KOPT-K1 (cell line): Measurements from ENCODE around the gene ECEL1.
"Not testable (repeated sequence)": the region's sequence is repeated elsewhere in the genome, so short reads cannot be mapped to it uniquely, and the experiment has no call there.

ENCODE experiments used
- H3K27ac ChIP-seq: fragments of 200-600 bp; sonication (generic); 2 replicates; pipeline ENCODE4 v1.5.1; 2016; ENCODE audit warnings: antibody characterized with exemption, mild to moderate bottlenecking, low read depth, low read length; ENCODE audit not compliant: poor library complexity, severe bottlenecking
- H3K36me3 ChIP-seq: fragments of 200-600 bp; sonication (generic); 2 replicates; pipeline ENCODE4 v1.5.1; 2017; ENCODE audit warnings: antibody characterized with exemption, mild to moderate bottlenecking, low read length, moderate library complexity; ENCODE audit not compliant: insufficient read depth
- H3K9me3 ChIP-seq: fragments of 200-600 bp; sonication (generic); 2 replicates; pipeline ENCODE4 v1.5.1; 2017; ENCODE audit warnings: antibody characterized with exemption, low read length, mild to moderate bottlenecking; ENCODE audit not compliant: insufficient read depth, poor library complexity, severe bottlenecking

Gene ECEL1

DNA sequence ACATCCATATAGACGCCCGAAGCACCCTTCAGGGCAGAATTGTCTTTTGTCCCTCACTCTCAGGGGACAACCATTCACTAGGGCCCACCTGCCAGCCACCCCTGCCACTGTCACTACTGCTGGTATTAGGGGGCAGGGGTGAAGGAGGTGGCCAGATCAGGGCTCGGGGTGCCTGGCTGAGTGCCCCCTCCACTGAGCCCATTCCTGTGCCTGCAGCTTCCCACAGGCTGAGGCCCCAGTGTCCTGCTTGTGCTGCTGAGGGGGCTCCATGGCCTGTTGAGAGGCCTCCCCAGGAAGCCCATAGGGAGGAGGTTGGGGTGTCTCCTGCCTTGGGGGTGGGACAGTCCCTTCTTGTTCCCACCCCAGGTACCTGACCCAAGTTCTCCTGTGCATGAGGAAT is 36.0 kb downstream of the ECEL1 start:
- H3K9me3 ChIP-seq, H3K27ac ChIP-seq, H3K36me3 ChIP-seq: not testable (repeated sequence)

GRCh38 chr2:232449964-232450363 is 37.7 kb downstream of the ECEL1 start:
- Histone ChIP-seq H3K36me3 (no peaks in the 10 kb centered on the region), H3K27ac (no peak overlapping the region), H3K9me3 (no peaks in the 10 kb centered on the region)

DNA sequence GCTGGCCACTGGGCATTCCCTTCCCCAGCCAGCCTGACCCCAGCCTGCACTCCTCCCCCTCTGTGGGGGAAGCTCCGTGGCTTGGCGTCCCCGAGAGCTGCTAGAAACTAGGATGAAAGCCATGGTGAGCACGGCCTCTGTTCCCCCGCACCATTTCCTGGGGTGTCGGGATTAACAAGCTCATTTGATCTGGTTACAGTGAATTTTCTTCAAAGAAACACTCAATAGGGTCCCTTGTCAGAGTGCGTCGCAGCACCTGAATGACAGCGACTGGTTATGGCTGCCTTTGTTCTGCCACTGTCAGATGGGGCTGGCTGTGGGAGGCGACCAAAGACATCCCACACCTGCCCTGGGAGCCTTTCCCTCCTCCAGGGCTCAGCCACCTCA is 39.3 kb downstream of the ECEL1 start:
- Histone ChIP-seq H3K27ac (no peak overlapping the region), H3K9me3 (no peaks in the 10 kb centered on the region), H3K36me3 (no peaks in the 10 kb centered on the region)

DNA sequence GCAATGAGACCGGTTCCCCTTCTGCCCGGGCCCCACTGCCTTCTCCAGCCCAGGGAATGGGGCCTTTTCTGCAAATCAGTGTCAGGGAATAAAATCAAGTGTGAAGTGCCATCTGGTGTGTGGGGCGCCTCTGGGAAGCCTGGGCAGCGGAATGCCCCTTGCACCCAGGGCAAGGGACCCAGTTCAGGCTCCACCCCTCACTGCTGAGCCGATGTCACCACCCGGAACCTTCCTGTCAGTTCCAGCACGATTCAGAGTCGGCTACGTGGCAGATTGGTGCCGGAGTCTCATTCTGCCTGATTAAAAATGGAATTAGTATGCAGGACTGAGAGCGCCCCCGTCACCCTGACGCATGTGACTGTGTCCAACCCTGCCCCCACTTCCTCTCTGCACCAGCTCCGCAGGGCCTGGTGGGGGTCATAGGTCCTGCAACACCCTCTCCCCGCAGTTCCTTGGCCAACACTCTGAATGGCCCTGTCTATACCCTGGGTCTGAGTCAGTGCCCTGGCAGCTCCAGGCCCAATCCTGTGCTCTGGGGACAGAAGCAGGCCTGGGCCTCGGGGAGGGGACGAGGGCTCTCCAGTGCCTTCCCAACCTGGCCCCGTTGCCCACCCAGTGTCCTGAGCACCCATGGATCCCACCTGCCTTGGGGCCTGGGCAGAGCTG is 39.9 kb downstream of the ECEL1 start:
- no peaks in the 10 kb centered on the region for H3K9me3 ChIP-seq
- no peak overlapping the region for H3K27ac ChIP-seq
- no peaks in the 10 kb centered on the region for H3K36me3 ChIP-seq

DNA sequence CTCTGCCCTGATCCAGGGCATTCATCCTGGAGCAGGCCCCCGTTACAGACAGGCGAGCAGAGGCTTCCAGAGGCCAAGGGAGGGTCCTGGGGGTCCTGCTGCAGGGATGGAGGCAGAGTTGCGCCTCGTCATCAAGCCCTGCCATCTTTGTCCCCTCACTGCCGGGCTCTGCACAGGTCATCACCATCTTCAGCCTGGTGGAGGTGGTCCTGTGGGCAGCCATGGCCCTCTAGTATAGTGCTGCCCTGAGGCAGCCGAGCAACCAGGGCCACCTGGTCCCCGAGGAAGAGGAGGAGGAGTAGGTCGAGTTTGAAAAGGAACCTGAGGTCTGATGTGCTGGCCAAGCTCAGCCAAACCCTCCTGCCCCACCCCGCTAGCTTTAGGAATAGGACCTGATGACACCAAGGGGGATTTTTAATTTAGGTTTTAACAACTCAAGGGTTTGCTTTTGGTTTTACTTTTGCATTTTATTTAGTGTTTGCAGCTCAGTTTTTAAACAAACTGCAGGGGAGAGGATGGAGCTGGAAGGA is 40.5 kb downstream of the ECEL1 start:
- Histone ChIP-seq H3K9me3 (no peaks in the 10 kb centered on the region), H3K36me3 (no peaks in the 10 kb centered on the region), H3K27ac (no peak overlapping the region)

DNA sequence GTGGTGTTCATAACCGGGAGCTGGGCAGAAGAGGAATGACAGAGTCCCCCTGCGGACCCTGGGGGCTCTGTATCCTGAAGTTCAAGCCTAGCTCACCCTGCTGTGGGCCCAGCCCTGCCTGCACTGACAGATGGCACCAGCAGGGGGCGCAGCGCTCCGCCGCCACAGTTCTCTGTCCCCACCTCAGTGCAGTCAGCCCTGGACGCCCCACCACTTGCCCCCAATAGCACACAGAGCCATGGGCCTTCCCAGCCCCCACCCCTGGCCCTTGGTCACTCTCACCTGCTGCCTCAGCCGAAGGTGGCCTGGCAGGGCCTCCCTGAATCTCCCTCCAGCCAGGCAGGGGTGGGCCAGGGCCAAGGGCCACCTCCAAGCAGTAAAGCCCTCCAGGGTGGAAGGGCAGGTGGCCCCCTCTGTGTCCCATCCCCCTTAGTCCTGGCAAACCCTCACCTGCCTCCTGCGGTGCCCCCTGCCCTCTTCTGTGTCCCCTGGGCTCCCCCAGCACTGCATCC is 41.3 kb downstream of the ECEL1 start:
- not testable (repeated sequence) for H3K36me3 ChIP-seq, H3K9me3 ChIP-seq, H3K27ac ChIP-seq

DNA sequence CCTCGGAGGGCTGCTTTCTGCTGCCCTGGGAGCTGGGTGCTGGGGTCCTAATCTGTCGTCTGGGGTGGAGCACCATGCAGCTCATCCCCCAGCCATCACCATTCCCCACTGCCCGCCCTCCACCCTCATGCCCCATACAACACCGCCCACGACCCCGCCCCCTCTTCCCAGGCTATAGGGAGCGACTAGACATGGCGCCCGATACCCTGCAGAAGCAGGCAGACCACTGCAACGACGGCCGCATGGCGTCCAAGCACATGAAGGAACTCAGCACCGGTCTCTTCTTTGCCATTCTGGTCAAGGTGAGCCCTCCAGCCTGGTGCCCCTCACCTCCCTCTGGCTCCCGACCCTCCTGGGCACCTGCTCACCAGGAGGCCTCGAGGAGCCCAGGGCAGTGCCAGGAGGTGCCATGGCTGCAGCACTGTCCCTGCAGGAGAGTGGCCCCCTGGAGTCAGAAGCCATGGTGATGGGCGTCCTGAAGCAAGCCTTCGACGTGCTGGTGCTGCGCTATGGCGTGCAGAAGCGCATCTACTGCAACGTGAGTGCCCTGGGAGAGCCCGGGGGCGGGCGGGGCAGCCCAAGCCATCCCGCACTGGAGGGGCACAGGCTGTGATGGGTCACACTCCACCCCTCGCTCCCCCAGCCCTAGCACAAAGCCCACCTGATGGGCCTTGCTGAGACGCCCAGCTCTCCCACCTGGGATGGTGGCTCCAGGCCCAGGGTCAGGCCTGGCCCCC is 42.3 kb downstream of the ECEL1 start:
- H3K9me3 ChIP-seq, H3K27ac ChIP-seq, H3K36me3 ChIP-seq: not testable (repeated sequence)

DNA sequence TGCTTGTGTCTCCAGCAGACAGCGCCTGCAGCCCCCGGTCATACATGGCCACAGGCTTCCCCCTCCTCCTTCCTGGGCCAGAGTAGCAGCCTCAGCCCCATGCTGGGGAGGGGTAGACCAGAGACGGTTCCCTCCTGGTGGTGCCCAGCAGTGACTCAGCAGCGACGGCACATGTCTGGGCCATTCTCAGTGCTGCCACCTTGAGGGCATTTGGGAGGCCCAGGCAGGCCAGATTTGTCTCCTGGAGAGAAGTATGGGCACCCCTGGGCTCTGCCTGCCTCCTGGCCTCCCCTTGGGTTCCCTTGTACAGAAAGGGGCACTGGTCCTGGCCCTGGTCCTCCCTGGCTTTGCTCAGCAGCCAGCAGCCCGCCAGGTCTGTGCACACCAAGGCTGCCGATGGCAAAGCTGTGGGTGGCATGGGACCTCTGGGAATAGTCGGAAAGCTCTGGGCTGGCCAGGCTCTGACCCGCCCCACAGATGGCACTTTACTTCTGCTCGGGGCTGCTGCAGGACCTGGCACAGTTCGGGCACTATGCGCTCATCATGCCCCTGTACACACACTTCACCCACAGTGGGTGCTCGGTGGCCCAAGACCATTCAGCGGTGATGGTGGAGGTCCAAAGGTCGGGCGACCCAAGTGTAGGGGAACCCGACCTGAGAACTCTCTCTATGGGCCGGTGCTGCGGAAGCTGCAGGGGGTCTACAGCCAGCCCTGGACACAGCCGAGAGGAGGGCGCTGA is 43.1 kb downstream of the ECEL1 start:
- no peaks in the 10 kb centered on the region for H3K9me3 ChIP-seq
- H3K36me3 ChIP-seq, result no peaks in the 10 kb centered on the region
- no peak overlapping the region for H3K27ac ChIP-seq

DNA sequence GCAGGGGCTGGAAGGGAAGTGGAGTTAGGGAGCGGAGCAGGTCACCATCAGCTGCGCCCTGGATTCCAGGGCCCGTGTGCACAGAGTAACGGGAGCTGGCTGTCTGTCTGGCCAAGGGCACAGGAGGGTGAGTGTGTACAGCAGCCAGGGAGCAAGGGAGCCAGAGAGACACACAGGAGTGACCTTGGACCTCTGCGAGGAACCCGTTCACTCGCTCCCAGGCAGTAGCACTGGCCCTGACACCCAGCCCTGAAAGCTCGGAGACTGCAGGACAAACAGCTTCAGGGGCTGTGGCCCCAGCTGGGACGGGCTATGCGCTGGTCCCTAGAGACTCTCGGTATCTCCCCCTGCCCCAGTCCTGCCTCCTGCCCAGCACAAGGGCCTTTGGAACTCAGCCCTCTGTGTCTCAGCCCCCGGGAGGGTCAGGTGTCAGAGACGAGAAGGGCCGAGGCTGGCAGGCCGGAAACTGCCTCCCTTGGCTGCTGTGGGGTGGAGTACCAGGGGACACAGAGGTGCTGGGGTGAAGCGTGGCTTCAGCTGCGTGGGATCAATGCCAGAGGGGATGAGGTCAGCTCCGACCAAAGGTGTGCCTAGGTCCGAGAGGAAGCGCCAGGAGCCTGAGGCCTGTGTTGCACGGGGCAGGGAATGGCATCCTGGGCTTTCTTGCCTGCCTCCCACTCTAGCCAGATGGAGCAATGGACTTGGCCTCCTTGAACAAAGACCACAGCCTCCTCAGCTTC is 43.8 kb downstream of the ECEL1 start:
- H3K27ac ChIP-seq, H3K9me3 ChIP-seq, H3K36me3 ChIP-seq: not testable (repeated sequence)

- H3K36me3 ChIP-seq, H3K9me3 ChIP-seq, H3K27ac ChIP-seq: not testable (repeated sequence)
These were observed 44.6 kb downstream of the ECEL1 start for GRCh38 chr2:232443047-232443446.

DNA sequence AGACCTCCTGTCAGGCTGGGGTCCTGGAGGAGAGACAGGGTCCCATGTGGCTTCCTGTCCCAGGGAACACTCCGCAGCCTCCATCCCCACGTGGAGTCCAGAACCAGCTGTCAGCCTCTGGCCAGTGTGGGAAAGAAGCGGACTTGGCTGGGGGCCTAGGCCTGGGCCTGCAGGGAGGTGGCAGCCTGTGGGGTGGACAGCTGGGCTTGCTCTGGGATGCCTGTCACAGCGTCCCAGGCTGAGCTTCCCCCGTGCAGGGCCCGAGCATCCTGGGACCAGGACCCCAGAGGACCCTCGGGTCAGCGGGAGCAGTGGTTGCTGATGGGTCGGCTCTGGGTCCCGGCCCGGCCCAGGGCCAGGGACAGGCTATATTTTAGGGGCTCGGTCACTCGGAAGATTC is 45.2 kb downstream of the ECEL1 start:
- not testable (repeated sequence) for H3K27ac ChIP-seq, H3K9me3 ChIP-seq, H3K36me3 ChIP-seq

DNA sequence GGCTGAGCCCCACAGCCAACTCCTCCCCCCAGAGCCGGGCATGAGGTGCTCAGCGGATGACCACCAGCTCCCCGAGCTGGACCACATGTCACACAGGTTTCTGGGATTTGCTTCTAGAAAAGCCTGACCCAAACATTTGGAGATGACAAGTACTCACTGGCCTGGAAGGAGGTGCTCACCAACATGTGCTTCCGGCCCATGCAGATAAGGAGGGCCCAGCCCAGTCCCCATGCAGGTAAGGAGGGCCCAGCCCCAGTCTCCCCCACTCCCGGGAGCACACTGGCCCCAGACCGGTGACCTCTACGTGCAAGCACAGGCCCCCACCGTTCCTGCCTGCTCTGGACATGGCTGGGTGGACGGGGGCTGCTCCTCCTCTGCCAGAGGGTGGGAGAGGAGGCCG is 45.7 kb downstream of the ECEL1 start:
- not testable (repeated sequence) for H3K36me3 ChIP-seq, H3K27ac ChIP-seq, H3K9me3 ChIP-seq

DNA sequence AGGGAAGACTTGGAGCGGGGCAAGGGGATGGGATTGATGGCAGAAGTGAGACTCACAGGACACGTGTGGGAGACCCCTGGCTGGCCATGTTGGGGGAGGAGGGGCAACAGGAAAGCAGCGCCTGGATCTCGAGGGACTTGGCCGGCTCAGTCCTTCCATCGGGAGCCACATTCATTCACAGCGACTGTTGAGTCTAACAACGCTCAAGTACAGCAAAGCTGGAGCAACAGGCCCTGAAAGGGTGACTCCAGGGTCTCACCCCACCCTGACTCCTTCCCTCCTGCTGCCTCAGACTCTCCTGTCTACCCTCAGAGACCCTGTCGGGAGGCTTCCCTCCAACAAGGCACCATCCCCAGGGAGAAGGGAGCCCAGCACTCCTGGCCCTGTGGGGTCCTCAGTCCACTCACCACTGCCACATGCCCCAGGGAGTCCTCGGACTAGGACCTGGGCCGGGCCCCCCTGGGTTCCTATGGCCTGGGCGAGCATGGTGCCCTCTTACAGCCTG is 46.4 kb downstream of the ECEL1 start:
- Histone ChIP-seq H3K9me3 (no peaks in the 10 kb centered on the region), H3K27ac (no peak overlapping the region), H3K36me3 (no peaks in the 10 kb centered on the region)

- H3K27ac ChIP-seq, H3K36me3 ChIP-seq, H3K9me3 ChIP-seq: not testable (repeated sequence)
These were observed 47.2 kb downstream of the ECEL1 start for GRCh38 chr2:232440220-232441018.
